ENCODE data around the gene SIPA1.
"Not testable (repeated sequence)": the region's sequence is repeated elsewhere in the genome, so short reads cannot be mapped to it uniquely, and the experiment has no call there.

The SIPA1 gene

DNA sequence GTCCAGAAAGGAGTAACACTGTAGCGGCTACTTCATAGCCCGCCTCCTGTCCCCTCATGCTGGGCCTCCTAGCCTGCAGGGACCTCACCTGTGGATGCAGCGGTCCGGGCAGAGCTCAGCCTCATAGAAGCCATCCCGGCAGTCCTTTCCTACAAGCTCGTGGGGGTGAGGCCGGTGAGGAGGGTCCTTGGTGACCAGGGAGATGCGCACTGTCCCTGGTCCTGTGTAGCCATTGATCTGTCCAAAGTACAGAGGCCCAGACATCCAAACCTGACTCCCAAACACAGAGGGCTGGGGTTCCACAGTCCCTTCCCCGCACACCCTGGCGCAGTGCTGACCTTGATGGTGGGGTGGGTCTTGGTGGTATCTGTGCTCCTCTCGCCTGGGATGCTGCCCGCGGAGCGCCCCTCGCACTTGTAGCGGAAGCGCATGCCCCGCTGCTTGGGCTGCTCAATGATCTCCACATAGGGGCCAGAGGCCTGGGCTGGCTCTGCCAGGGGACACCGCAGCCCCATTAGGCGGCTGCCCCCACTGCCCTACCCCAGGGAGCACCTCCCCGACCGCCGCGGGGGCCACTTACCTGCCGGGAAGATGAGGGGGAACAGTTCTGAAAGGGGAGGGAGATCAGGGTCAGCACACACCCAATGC is 23.8 kb downstream of the SIPA1 start:
- no peak for DNase-seq

DNA sequence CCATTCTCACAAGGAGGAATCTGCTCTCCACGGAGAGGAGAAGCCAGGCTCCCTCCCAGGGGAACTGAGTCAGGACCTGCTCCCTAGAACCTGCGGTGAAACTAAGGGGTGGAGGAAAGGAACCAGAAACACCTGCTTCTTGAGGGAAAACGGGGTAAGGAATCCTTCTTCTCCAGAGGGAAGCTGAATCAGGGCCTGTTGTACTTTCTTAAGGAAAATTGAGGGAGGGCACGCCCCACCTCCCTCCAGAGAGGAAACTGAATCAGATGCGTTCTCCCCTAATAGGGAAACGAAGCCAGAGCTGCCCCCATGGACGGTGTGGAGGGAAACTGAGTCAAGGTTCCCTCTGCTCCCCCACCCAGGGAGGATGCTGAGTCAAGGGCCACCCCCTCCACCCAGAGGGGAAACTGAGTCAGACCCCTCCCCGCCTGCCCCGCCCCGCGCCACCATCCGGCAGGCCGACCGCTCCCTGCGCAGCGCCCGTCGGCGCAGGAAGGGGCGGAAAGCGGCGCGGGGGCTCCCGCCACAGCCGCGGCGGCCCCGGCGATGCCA is 24.4 kb downstream of the SIPA1 start:
- DNase-seq = no peak

DNA sequence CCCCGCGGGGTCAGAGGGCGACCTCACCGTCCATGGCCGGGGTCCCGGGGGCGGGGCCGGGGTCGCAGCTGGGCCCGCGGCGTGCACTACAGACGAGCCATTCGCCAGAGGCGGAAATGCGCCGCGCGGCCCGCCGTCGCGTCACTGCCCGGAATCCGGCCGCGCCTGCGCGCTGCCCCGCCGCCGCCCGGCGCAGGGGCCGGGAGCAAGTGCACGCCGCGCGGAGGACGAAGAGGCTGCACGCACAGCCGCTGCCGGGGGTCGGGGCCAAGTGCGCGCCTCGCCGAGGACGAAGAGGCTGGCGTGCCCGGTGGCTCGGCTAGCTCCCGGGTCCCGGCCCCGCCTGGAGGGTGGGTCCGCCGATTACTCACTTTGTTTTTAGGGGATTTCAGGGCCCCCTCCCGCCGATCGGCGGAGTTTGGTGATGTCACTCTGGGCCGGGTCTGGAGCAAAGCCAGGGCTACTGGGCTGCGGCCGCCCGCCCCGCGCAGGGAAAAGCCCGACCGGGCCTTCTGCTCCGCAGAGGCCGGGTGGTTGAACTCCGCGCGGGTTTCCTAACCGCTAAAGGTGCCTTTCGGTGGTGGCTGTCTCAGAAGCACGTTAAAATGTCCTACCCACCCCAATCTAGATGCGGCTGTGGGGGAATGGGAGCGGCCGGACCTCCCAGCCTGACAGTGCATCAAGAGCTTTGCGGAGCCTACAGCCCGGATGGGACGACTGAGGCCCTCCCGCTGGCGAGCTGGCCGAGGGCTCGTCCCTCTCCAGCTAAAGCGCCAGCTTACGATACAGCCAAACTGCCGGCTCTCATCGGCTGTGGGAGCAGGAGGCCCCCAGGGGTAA is 25.1 kb downstream of the SIPA1 start, which contains the start of gene RELA:
RELA (minus strand) TSS at position 118 of the 840 bp plus-strand sequence; CDS start at position 34, 84 bp downstream.
- DNase-seq = peak; percentile 95

DNA sequence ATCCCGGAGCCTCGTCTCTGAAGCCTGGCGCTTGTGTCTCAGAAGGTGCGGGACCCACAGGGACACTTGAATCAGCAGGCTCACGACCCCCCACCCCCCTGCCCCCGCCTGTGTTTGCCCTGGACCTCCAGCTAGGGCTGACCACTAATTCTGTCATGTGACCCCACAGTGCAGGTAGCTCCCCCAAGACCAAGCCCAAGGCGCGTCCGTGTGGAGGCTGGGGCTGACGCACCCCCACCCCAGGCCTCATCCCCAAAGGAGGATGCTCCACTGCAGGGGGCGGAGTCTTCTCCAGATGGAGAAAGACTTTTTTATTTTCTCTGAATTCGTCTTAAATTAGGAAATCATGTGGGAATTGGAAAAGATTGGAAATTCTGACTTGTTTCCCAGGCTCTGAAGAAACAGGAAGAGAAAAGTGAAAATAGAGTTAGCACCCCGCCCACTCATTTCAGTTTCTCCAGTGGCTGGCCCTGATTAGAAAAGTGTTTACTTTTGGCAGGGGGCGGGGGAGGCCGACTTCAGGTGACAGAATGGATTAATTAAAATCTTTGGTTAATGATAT is 25.8 kb downstream of the SIPA1 start:
- DNase-seq = peak; percentile 44

DNA sequence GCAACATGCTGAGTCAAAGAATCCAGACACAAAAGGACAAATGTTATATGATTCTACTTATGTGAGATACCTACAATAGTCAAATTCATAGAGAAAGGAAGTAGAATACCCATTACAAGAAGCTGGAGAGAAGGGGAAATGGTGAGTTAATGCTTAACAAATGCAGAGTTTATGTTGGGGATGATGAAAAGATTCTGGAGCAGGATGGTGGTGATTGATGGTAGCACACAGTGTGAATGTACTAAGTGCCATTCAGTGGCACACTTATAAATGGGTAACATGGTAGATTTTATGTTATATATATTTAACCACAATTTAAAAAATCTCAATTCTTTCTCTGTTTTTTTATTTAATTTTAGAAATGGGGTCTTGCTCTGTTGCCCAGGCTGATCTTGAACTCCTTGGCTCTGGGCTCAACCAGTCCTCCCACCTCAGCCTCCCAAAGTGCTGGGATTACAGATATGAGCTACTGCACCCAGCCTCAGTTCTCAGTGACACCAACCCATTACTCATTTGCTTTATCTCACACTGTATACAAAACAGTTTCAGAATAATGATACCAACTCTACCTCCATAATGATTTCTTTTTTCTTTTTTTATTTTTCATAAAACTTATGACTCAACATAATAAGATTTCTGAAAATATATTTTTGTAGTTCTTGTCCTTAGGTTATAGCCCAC is 34.4 kb downstream of the SIPA1 start:
- DNase-seq = no peak

DNA sequence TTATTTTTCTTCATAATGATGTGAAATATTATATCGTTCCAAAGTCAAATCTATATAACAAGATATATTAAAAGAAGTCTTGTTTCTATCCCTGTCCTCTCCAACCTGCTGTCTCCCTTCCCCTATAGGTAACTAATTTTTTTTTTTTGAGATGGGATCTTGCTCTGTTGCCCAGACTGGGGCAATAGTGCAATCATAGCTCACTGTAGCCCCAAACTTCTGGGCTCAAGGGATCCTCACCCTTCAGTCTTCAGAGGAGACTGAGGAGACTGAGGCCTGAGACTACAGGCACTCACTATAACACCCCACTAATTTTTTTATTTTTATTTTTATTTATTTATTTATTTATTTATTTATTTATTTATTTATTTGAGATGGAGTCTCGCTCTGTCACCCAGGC is 35.1 kb downstream of the SIPA1 start:
- DNase-seq = no peak

DNA sequence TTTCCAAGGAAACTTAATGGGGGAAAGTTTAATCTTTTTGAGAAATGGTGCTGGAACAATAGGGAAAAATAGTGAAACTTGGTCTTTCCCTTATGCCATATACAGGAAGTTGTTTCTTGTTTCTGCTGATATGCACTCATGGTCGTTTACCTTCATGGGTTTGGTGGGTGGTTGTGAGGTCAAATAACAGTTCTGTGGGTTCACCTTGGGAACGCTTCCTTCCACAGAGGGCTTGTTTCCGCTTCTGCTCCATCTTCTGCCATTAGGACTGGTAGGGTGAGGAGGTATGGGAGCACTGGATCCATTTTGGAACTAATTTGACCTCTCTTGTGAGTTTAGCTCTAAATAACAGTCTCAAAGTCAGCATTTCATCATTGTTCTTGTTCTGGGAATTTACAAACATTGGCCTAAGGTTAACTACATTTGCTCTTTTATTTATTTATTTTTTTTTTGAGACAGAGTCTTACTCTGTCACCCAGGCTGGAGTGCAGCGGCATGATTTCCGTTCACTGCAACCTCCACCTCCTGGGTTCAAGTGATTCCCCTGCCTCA is 42.4 kb downstream of the SIPA1 start:
- no peak for DNase-seq

DNA sequence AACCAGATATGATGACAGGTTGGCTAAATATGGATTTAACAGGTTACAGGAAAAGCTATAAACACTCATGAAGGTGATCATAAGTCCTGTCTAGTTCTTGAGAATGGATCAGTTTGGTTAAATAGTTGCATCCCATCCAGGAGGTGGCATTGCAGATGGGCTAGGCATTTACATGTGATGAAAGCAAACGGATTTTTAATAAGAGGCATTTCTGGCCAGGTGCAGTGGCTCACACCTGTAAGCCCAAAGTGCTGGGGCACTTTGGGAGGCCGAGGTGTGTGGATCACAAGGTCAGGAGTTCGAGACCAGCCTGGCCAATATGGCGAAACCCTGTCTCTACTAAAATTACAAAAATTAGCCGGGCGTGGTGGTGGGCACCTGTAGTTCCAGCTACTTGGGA is 45.6 kb downstream of the SIPA1 start:
- not testable (repeated sequence) for DNase-seq

DNA sequence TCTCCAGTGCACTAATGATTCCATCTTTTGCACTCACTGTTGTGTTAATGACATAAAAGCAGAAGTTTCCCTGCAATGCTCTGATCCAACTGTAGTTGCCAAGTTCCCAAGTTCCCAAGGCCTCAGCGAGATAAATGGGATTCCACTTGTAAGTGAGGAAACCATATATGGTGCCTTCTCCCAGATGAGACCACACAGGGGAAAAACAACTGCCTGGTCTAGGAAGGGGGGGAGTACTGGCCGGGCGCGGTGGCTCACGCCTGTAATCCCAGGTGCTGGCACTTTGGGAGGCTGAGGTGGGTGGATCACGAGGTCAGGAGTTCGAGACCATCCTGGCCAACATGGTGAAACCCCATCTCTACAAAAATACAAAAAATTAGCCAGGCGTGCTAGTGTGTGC is 48.1 kb downstream of the SIPA1 start:
- no peak for DNase-seq

DNA sequence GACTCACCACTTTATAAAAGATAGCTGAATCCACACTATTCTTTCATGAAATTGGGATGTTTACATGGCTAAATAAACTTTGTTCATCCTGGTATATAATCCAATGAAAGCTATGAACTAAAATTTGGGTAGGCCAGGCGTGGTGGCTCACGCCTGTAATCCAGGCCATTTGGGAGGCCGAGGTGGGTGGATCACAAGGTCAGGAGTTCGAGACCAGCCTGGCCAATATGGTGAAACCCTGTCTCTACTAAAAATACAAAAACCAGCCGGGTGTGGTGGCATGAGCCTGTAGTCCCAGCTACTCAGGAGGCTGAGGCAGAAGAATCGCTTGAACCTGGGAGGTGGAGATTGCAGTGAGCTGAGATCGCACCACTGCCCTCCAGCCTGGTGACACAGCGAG is 53.9 kb downstream of the SIPA1 start:
- DNase-seq = not testable (repeated sequence)

DNA sequence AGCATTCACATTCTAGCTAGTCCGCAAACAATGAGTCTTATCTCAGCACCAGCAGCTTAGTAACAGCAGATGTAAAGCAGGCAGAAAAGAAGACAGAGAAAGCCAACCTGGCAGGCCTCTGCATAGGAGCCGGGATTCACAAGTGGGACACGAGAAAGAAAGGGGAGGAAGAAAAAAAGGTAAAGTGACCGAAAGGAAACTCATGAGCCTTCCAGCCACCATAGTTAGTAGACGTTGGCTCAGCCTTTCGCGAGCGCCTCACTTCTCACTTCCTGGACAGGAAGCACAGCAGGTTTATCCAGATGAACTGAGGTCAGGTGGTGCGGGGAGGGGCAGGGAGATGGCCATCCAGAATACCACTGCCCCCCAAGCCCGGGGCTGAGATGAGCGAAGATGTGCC is 54.5 kb downstream of the SIPA1 start:
- DNase-seq = no peak

DNA sequence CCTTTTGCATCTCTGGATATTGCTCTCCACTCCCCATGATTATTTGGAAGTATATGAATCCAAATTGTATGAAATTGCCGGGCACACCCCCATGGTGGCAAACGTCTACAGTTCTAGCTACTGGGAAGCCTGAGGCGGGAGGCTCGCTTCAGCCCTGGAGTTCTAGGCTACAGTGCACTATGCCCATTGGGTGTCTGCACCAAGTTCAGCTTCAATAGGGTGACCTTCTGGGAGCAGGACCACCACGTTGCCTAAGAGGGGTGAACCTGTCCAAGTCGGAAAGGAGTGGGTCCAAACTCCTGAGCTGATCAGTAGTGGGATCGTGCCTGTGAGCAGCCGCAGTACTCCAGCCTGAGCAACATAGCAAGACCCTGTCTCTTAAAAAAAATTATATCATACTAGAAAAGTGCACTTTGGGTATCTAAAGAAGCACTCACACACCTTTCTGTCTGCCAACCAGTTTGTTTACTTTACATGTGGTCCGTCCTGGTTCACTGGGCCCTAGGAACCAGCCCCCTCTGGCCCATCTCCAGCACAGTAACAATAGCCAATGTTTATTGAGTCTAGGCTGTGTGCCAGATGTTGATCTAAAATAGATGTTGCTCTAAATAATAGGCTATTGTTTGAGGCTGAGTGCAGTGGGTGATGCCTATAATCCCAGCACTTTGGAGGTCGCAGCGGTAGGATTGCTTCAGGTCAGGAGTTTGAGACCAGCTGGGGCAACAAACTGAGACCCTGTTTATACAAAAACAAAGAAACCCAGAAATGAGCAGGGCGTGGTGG is 57.7 kb downstream of the SIPA1 start:
- DNase-seq = no peak

DNA sequence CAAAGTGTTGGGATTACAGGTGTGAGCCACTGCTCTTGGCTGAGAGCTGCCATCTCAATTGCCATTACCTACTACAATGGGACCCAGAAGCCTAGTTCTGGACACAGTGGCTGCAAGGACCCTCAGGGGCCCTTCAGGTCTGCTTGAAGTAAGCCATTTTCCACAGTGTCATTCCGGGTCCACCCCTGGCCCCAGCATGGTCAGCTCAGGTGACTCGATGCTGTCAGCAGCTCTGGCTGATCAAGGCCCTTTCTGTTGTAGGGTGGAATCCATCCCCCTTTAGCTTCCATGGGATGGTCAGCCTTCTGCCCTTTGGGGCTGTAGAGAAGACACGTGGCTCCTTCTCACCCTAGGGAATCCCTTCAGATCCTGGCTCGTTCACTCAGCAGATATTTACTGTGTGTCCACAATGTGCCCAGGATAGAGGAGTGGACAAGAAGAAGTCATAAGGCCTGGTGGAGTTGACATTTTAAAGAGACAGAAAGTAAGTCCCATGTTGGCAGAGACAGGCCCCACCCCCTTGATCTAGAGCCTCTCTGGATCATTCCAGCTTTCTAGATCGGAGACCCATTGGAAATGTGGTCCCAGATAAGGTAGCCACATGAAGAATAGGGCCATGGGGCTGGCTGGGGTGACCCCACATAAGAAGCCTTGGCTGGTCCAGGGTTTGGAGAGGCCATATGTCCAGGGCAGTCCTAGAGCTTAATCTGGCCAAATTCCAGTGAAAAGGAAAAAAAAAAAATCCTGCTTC is 59.1 kb downstream of the SIPA1 start:
- no peak for DNase-seq

DNA sequence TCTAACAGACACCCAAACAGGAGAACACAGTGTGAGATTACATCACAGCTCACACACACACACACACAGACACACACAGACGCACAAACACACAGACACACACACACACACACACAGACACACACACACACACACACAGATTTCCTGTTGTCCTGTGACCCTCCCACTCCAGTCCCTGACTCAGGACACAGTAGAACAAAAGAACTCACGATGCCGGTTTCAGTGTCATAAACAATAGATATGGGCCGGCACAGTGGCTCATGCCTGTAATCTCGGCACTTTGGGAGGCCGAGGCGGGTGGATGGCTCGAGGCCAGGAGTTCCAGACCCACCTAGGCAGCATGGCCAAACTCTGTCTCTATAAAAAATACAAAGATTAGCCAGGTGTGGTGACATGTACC is 60.3 kb downstream of the SIPA1 start:
- DNase-seq = no peak

DNA sequence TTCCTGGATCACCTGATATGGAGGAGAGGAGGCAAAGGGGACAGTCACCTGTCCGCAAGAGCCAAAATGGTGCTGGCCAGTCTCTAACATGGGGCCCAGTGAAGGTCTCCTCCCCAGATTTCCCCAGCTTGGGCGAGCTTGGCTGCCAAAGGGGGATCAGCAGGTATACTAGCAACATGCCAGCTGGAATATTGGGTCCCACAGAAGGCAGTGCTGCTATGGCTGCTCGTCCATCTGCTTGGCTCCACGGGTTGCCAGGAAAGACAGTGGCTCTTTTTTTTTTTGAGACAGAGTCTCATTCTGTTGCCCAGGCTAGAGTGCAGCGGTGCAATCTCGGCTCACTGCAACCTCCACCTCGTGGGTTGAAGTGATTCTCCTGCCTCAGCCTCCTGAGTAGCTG is 61.4 kb downstream of the SIPA1 start:
- DNase-seq = no peak

DNA sequence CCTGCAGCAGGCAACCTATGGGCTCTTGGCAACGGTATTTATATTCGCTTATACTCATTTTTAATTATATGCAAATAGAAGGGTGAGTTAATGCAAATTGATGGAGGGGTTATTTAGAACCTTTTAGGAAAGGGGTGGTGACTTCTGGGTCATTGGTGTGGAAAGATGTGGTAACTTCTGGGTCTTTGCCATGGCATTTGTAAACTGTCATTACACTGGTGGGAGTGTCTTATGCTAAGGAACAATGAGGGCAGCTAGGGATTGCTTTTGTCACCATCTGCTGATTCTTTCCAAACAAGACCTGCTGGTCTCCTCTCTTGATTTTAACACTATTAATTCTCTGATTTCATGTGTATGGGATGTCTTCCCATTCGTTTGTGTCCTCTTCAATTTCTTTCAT is 62.5 kb downstream of the SIPA1 start:
- no peak for DNase-seq

Data from 8988T (cell line).